Mesenchymal stem cell (in vitro differentiated cells and primary cell): Measurements from ENCODE around the gene TEC.

ENCODE experiments used
- DNase-seq: peaks from one replicate; pipeline ENCODE4 v3.0.0-alpha.2; 2013
- H2AFZ ChIP-seq: one replicate; pipeline ENCODE4 v1.6.1; 2013; ENCODE audit warnings: low read depth, mild to moderate bottlenecking, control low read depth, inconsistent platforms, low read length, moderate library complexity
- H2AK5ac ChIP-seq: 2 replicates; pipeline ENCODE4 v1.6.1; 2013; ENCODE audit warnings: low read length, moderate library complexity, mild to moderate bottlenecking, inconsistent platforms; ENCODE audit not compliant: severe bottlenecking
- H2BK120ac ChIP-seq: one replicate; pipeline ENCODE4 v1.6.1; 2013; ENCODE audit warnings: low read depth, mild to moderate bottlenecking, inconsistent platforms, low read length, moderate library complexity
- H2BK12ac ChIP-seq, 2 experiments: one replicate each; pipeline ENCODE4 v1.6.1; 2013; ENCODE audit warnings: inconsistent platforms in 2 of 2, low read length in 2 of 2, mild to moderate bottlenecking in 2 of 2, moderate library complexity in 2 of 2, control low read depth in 1 of 2
- H2BK15ac ChIP-seq: one replicate; pipeline ENCODE4 v1.6.1; 2013; ENCODE audit warnings: mild to moderate bottlenecking, low read depth, inconsistent platforms; ENCODE audit not compliant: poor library complexity, severe bottlenecking
- H2BK5ac ChIP-seq: 2 replicates; pipeline ENCODE4 v1.6.1; 2013; ENCODE audit warnings: low read depth, mild to moderate bottlenecking, low read length, control low read depth, inconsistent platforms; ENCODE audit not compliant: poor library complexity, severe bottlenecking
- H3K14ac ChIP-seq, 2 experiments: one replicate each; pipeline ENCODE4 v1.6.1; 2013; ENCODE audit warnings: inconsistent platforms in 2 of 2, low read length in 2 of 2, control low read depth in 1 of 2, mild to moderate bottlenecking in 1 of 2, moderate library complexity in 1 of 2
- H3K18ac ChIP-seq, 2 experiments: one replicate each; pipeline ENCODE4 v1.6.1; 2013; ENCODE audit warnings: inconsistent platforms in 2 of 2, low read length in 2 of 2, control low read depth in 1 of 2, low read depth in 1 of 2, mild to moderate bottlenecking in 1 of 2
- H3K23ac ChIP-seq, 2 experiments: one replicate each; pipeline ENCODE4 v1.6.1; 2013; ENCODE audit warnings: inconsistent platforms in 2 of 2, low read length in 2 of 2, mild to moderate bottlenecking in 2 of 2, moderate library complexity in 2 of 2, control low read depth in 1 of 2
- H3K27ac ChIP-seq: 2 replicates; pipeline ENCODE4 v1.5.1; 2013; ENCODE audit warnings: mild to moderate bottlenecking, moderate library complexity, low read length, control low read depth, inconsistent platforms; ENCODE audit not compliant: poor library complexity, severe bottlenecking
- H3K27me3 ChIP-seq, 2 experiments: 2 replicates each; pipeline versions ENCODE4 v1.6.1 to v1.7.0; 2013; ENCODE audit warnings: low read length in 2 of 2, mild to moderate bottlenecking in 2 of 2, moderate library complexity in 2 of 2, control low read depth in 1 of 2, inconsistent platforms in 1 of 2; ENCODE audit not compliant: control insufficient read depth in 1 of 2, insufficient read depth in 1 of 2
- H3K36me3 ChIP-seq, 2 experiments: 2 replicates each; pipeline versions ENCODE4 v1.6.1 to v1.7.0; 2013; ENCODE audit warnings: low read length in 2 of 2, control low read depth in 1 of 2, inconsistent platforms in 1 of 2, low read depth in 1 of 2, mild to moderate bottlenecking in 1 of 2; ENCODE audit not compliant: insufficient read depth in 2 of 2, control insufficient read depth in 1 of 2
- H3K4ac ChIP-seq, 2 experiments: one replicate each; pipeline ENCODE4 v1.6.1; 2013; ENCODE audit warnings: inconsistent platforms in 2 of 2, low read length in 2 of 2, mild to moderate bottlenecking in 2 of 2, moderate library complexity in 2 of 2, control low read depth in 1 of 2, low read depth in 1 of 2
- H3K4me1 ChIP-seq: 2 replicates; pipeline ENCODE4 v1.6.1; 2013; ENCODE audit warnings: low read depth, low read length, control low read depth; ENCODE audit not compliant: control insufficient read depth, insufficient read depth
- H3K4me2 ChIP-seq: 2 replicates; pipeline ENCODE4 v1.6.1; 2013; ENCODE audit warnings: low read length, mild to moderate bottlenecking, inconsistent platforms; ENCODE audit not compliant: poor library complexity, severe bottlenecking
- H3K4me3 ChIP-seq, 2 experiments: 2 replicates each; pipeline versions ENCODE4 v1.5.1 to v1.7.0; 2013; ENCODE audit warnings: low read length in 2 of 2, mild to moderate bottlenecking in 2 of 2, control low read depth in 1 of 2, low read depth in 1 of 2; ENCODE audit not compliant: insufficient read depth in 1 of 2
- H3K79me1 ChIP-seq: replicated peaks from 2 replicates; pipeline ENCODE4 v1.6.1; 2013; ENCODE audit warnings: mild to moderate bottlenecking, control low read depth, low read length, inconsistent platforms; ENCODE audit not compliant: poor library complexity, severe bottlenecking
- H3K9ac ChIP-seq: 2 replicates; pipeline ENCODE4 v1.7.0; 2013; ENCODE audit warnings: mild to moderate bottlenecking, low read length, moderate library complexity
- H3K9me3 ChIP-seq: 2 replicates; pipeline ENCODE4 v1.7.0; 2013; ENCODE audit warnings: mild to moderate bottlenecking, low read length; ENCODE audit not compliant: control insufficient read depth
- H4K8ac ChIP-seq: one replicate; pipeline ENCODE4 v1.6.1; 2013; ENCODE audit warnings: inconsistent platforms, mild to moderate bottlenecking, low read length, moderate library complexity
- H4K91ac ChIP-seq: one replicate; pipeline ENCODE4 v1.6.1; 2013; ENCODE audit warnings: mild to moderate bottlenecking, low read length, inconsistent platforms
- WGBS: methylation state at CpG from one replicate; pipeline ENCODE4 v1.1.7; 2013; ENCODE audit warnings: mixed read lengths; 5-methylcytosine and 5-hydroxymethylcytosine counted together

The TEC gene

GRCh38 chr4:48157271-48157670 lies 112.4 kb downstream of the TEC start:
- H2BK120ac ChIP-seq: no peak overlapping the region
- H3K4me3 ChIP-seq: no peak overlapping the region

GRCh38 chr4:48156423-48156822 lies 113.2 kb downstream of the TEC start:
- Histone ChIP-seq H2BK15ac (no peak overlapping the region), H3K4ac (no peak overlapping the region), H3K18ac (no peak overlapping the region), H3K27me3 (no peaks in the 10 kb centered on the region), H3K14ac (no peak overlapping the region), H3K79me1 (peaks cover 2% of the 10 kb centered on the region), H3K9me3 (peaks cover 8% of the 10 kb centered on the region), H3K27ac (no peak overlapping the region), H4K8ac (no peak overlapping the region), H3K4me2 (no peak overlapping the region), H2BK12ac (no peak overlapping the region), H4K91ac (no peak overlapping the region), H2AK5ac (no peak overlapping the region), H3K9ac (no peak overlapping the region), H2AFZ (no peak overlapping the region), H3K4me3 (no peak overlapping the region), H2BK5ac (peak overlapping the region; percentile 8), H3K4me1 (no peaks in the 10 kb centered on the region), H2BK120ac (no peak overlapping the region), H3K36me3 (peaks cover 3 to 11% of the 10 kb centered on the region in 2 experiments), H3K23ac (no peak overlapping the region)
- 100% methylated on average over 1 of the region's 1 CpG for WGBS
- no peak for DNase-seq

More at GRCh38 chr4:48157271-48157670, 112.4 kb downstream of the TEC start:
- Histone ChIP-seq H3K23ac (no peak overlapping the region), H3K4ac (no peak overlapping the region), H2BK12ac (no peak overlapping the region), H4K8ac (no peak overlapping the region), H2AFZ (no peak overlapping the region), H3K79me1 (peaks cover 2% of the 10 kb centered on the region), H3K27ac (no peak overlapping the region), H3K4me2 (no peak overlapping the region), H2AK5ac (no peak overlapping the region), H3K14ac (no peak overlapping the region), H3K9ac (no peak overlapping the region), H3K9me3 (peaks cover 8% of the 10 kb centered on the region), H2BK15ac (no peak overlapping the region), H3K36me3 (peaks cover 5 to 11% of the 10 kb centered on the region in 2 experiments), H3K18ac (no peak overlapping the region), H3K4me1 (no peaks in the 10 kb centered on the region), H4K91ac (no peak overlapping the region), H3K27me3 (no peaks in the 10 kb centered on the region), H2BK5ac (no peak overlapping the region)
- no peak for DNase-seq
- 95% methylated on average over 3 of the region's 3 CpGs for WGBS

- Histone ChIP-seq H2BK5ac (no peak overlapping the region), H3K27me3 (no peaks in the 10 kb centered on the region), H3K4me1 (no peaks in the 10 kb centered on the region), H3K9ac (no peak overlapping the region), H3K36me3 (peaks cover 3 to 11% of the 10 kb centered on the region in 2 experiments), H4K91ac (no peak overlapping the region), H2BK12ac (no peak overlapping the region), H2BK120ac (no peak overlapping the region), H2AK5ac (no peak overlapping the region), H2BK15ac (no peak overlapping the region), H3K27ac (no peak overlapping the region), H3K18ac (no peak overlapping the region), H3K23ac (no peak overlapping the region), H3K4ac (no peak overlapping the region), H2AFZ (no peak overlapping the region), H3K4me2 (no peak overlapping the region), H3K9me3 (peaks cover 8% of the 10 kb centered on the region), H3K4me3 (no peak overlapping the region), H3K14ac (no peak overlapping the region), H4K8ac (no peak overlapping the region), H3K79me1 (peaks cover 2% of the 10 kb centered on the region)
- DNase-seq: no peak
- 100% methylated on average over 1 of the region's 1 CpG for WGBS
Measured at GRCh38 chr4:48153791-48154550, 115.7 kb downstream of the TEC start.

- WGBS: 90% methylated on average over 2 of the region's 5 CpGs
- H2AK5ac ChIP-seq: no peak overlapping the region
Measured at GRCh38 chr4:48152259-48152658, 117.4 kb downstream of the TEC start.

More at GRCh38 chr4:48152259-48152658, 117.4 kb downstream of the TEC start:
- Histone ChIP-seq H2AFZ (no peak overlapping the region), H2BK5ac (no peak overlapping the region), H3K4ac (no peak overlapping the region), H2BK120ac (no peak overlapping the region), H4K8ac (no peak overlapping the region), H4K91ac (no peak overlapping the region), H2BK12ac (no peak overlapping the region), H3K4me3 (no peak overlapping the region), H3K4me1 (no peaks in the 10 kb centered on the region), H3K36me3 (peaks cover 3 to 11% of the 10 kb centered on the region in 2 experiments), H3K14ac (no peak overlapping the region), H3K9ac (no peak overlapping the region), H3K23ac (no peak overlapping the region), H3K18ac (no peak overlapping the region), H2BK15ac (no peak overlapping the region), H3K9me3 (peaks cover 8% of the 10 kb centered on the region), H3K27ac (no peak overlapping the region), H3K79me1 (peaks cover under 1% of the 10 kb centered on the region), H3K4me2 (no peak overlapping the region), H3K27me3 (no peaks in the 10 kb centered on the region)
- no peak for DNase-seq
